Neural cell (in vitro differentiated cells): ENCODE data around the gene ST6GALNAC5. TPM values are rescaled to one million over a fixed set of nuclear protein-coding genes. Genes with fewer than 3 reads are reported as not detected.

ENCODE experiments used
- H2AFZ ChIP-seq: fragments of 200-600, 300-800 bp; sonication (generic), shearing (Covaris generic); 2 replicates; pipeline ENCODE4 v1.6.0; 2014; ENCODE audit warnings: low read depth, mild to moderate bottlenecking, antibody characterized with exemption, low read length, moderate library complexity
- H3F3A ChIP-seq: fragments of 200-600 bp; shearing (Covaris generic); 2 replicates; pipeline ENCODE4 v1.6.1; 2016; ENCODE audit warnings: mild to moderate bottlenecking, moderate library complexity, mixed read lengths, antibody characterized with exemption, low read length; ENCODE audit not compliant: insufficient read depth, poor library complexity, severe bottlenecking
- H3K27ac ChIP-seq: fragments of 200-600, 300-800 bp; sonication (generic), shearing (Covaris generic); 2 replicates; pipeline ENCODE4 v1.5.1; 2014; ENCODE audit warnings: mild to moderate bottlenecking, low read length, moderate library complexity
- H3K27me3 ChIP-seq: fragments of 300-800, 200-600 bp; sonication (generic), shearing (Covaris generic); 2 replicates; pipeline ENCODE4 v1.6.0; 2014; ENCODE audit warnings: mild to moderate bottlenecking, low read depth, low read length, moderate library complexity; ENCODE audit not compliant: insufficient read depth
- H3K36me3 ChIP-seq: fragments of 300-800, 200-600 bp; sonication (generic), shearing (Covaris generic); 2 replicates; pipeline ENCODE4 v1.5.1; 2014; ENCODE audit warnings: mild to moderate bottlenecking, antibody characterized with exemption, low read length, moderate library complexity; ENCODE audit not compliant: insufficient read depth
- H3K4me2 ChIP-seq: fragments of 300-800, 200-600 bp; sonication (generic), shearing (Covaris generic); 2 replicates; pipeline ENCODE4 v1.6.0; 2014; ENCODE audit warnings: mild to moderate bottlenecking, low read length
- H3K4me3 ChIP-seq: fragments of 300-800, 200-600 bp; sonication (generic), shearing (Covaris generic); 2 replicates; pipeline ENCODE4 v1.5.1; 2014; ENCODE audit warnings: mild to moderate bottlenecking, low read length, moderate library complexity
- H3K79me2 ChIP-seq: fragments of 200-600 bp; shearing (Covaris generic); replicated peaks from 2 replicates; pipeline ENCODE4 v1.6.0; 2014; ENCODE audit warnings: mild to moderate bottlenecking, low read length, moderate library complexity; ENCODE audit not compliant: insufficient read depth
- H3K9ac ChIP-seq: fragments of 300-800, 200-600 bp; sonication (generic), shearing (Covaris generic); 2 replicates; pipeline ENCODE4 v1.6.1; 2016; ENCODE audit warnings: mild to moderate bottlenecking, low read length, mixed read lengths
- H3K9me2 ChIP-seq: fragments of 200-600 bp; shearing (Covaris generic); 2 replicates; pipeline ENCODE4 v1.6.1; 2016; ENCODE audit warnings: mild to moderate bottlenecking, low read length, mixed read lengths; ENCODE audit not compliant: insufficient read depth
- H3K9me3 ChIP-seq: fragments of 200-600, 300-800 bp; sonication (generic), shearing (Covaris generic); 2 replicates; pipeline ENCODE4 v1.6.1; 2016; ENCODE audit warnings: mild to moderate bottlenecking, mixed run types, low read length, moderate library complexity, mixed read lengths
- H4K20me1 ChIP-seq: fragments of 200-600 bp; shearing (Covaris generic); 2 replicates; pipeline ENCODE4 v1.6.1; 2016; ENCODE audit warnings: mild to moderate bottlenecking, mixed run types; ENCODE audit not compliant: insufficient read depth
- CTCF ChIP-seq: fragments of 450-650 bp; IDR thresholded peaks from 2 replicates; pipeline ENCODE4 v1.5.1; 2014; ENCODE audit warnings: antibody characterized with exemption, mild to moderate bottlenecking, moderate library complexity; ENCODE audit not compliant: poor library complexity, severe bottlenecking
- EP300 ChIP-seq: fragments of 450-650 bp; conservative IDR thresholded peaks from 2 replicates; pipeline ENCODE4 v1.6.1; 2014; ENCODE audit warnings: antibody characterized with exemption, mild to moderate bottlenecking, moderate library complexity; ENCODE audit not compliant: poor library complexity, severe bottlenecking
- EZH2 ChIP-seq: fragments of 200-600, 300-800 bp; shearing (Covaris generic), sonication (generic); IDR thresholded peaks from 2 replicates; pipeline ENCODE4 v1.6.1; 2014; ENCODE audit warnings: antibody characterized with exemption, low read length, borderline replicate concordance, mild to moderate bottlenecking; ENCODE audit not compliant: insufficient read depth, poor library complexity, severe bottlenecking
- MXI1 ChIP-seq: fragments of 450-650 bp; conservative IDR thresholded peaks from 2 replicates; pipeline ENCODE4 v1.6.1; 2014; ENCODE audit warnings: antibody characterized with exemption, mild to moderate bottlenecking; ENCODE audit not compliant: poor library complexity, severe bottlenecking
- POLR2AphosphoS5 ChIP-seq: IDR thresholded peaks from 2 replicates; pipeline ENCODE4 v1.6.1; 2012
- RAD21 ChIP-seq: fragments of 450-650 bp; conservative IDR thresholded peaks from 2 replicates; pipeline ENCODE4 v1.6.1; 2014; ENCODE audit warnings: antibody characterized with exemption, mild to moderate bottlenecking, moderate library complexity
- SMC3 ChIP-seq: fragments of 450-650 bp; conservative IDR thresholded peaks from 2 replicates; pipeline ENCODE4 v1.6.1; 2014; ENCODE audit warnings: antibody characterized with exemption, mild to moderate bottlenecking, moderate library complexity; ENCODE audit not compliant: poor library complexity
- TAF1 ChIP-seq: IDR thresholded peaks from 2 replicates; pipeline ENCODE4 v1.6.1; 2012; ENCODE audit warnings: low read depth
- polyA plus RNA-seq: library from polyadenylated mRNA; depleted of rRNA; stranded (reverse); fragments of >200 nt; gene quantifications from 2 replicates; pipeline ENCODE4 v1.2.3, GENCODE V29; 2014
- TF ChIP-seq, protein P1 (sequence below): IDR thresholded peaks from 2 replicates; pipeline ENCODE4 v1.6.1; 2012; ENCODE audit warnings: borderline replicate concordance

Gene ST6GALNAC5
- polyA plus RNA-seq, 1 donor from 2014 or later, result 57.3 TPM

GRCh38 chr1:77051425-77051824, 184.1 kb downstream of the ST6GALNAC5 start:
- Histone ChIP-seq H4K20me1 (no peaks in the 10 kb centered on the region), H2AFZ (no peak overlapping the region), H3K36me3 (peaks cover 3% of the 10 kb centered on the region), H3F3A (no peaks in the 10 kb centered on the region), H3K9me3 (no peaks in the 10 kb centered on the region), H3K27ac (no peak overlapping the region), H3K79me2 (no peaks in the 10 kb centered on the region), H3K27me3 (no peaks in the 10 kb centered on the region), H3K9me2 (no peaks in the 10 kb centered on the region), H3K9ac (no peak overlapping the region), H3K4me2 (no peak overlapping the region), H3K4me3 (no peak overlapping the region)
- TF ChIP-seq POLR2AphosphoS5 (no peak), TAF1 (no peak), MXI1 (no peak), SMC3 (no peak), EZH2 (no peak)

DNA sequence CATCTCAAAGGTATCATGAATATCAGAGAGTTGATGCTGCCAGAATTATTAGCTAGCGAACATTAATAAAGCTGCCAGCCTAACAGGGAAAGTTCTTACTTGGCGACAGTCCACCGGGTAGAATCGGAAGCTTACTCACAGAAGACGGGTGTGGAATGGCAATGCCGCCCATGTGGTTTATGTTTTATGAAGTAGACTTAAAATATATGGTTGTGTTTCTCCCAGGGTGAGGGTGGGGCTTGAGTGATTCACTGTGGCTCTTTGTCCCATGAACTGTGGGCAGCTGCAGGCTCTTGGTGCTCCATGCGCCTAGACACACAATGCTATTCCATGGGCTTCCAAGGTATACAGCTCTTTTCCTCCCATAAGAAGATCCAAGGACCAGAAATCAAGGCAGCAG, 189.2 kb downstream of the ST6GALNAC5 start:
- Histone ChIP-seq H3K79me2 (no peaks in the 10 kb centered on the region), H4K20me1 (no peaks in the 10 kb centered on the region), H3K4me2 (no peak overlapping the region), H3K9me3 (no peaks in the 10 kb centered on the region), H3K36me3 (peaks cover 3% of the 10 kb centered on the region), H3K27ac (no peak overlapping the region), H3K9ac (no peak overlapping the region), H2AFZ (no peak overlapping the region), H3K9me2 (no peaks in the 10 kb centered on the region), H3K27me3 (no peaks in the 10 kb centered on the region), H3F3A (no peaks in the 10 kb centered on the region), H3K4me3 (no peak overlapping the region)
- TF ChIP-seq CTCF, result no peak
- TF ChIP-seq POLR2AphosphoS5, result no peak
- no peak for TF ChIP-seq EP300
- no peak for TF ChIP-seq SMC3
- no peak for TF ChIP-seq EZH2
- TF ChIP-seq, protein P1, sequence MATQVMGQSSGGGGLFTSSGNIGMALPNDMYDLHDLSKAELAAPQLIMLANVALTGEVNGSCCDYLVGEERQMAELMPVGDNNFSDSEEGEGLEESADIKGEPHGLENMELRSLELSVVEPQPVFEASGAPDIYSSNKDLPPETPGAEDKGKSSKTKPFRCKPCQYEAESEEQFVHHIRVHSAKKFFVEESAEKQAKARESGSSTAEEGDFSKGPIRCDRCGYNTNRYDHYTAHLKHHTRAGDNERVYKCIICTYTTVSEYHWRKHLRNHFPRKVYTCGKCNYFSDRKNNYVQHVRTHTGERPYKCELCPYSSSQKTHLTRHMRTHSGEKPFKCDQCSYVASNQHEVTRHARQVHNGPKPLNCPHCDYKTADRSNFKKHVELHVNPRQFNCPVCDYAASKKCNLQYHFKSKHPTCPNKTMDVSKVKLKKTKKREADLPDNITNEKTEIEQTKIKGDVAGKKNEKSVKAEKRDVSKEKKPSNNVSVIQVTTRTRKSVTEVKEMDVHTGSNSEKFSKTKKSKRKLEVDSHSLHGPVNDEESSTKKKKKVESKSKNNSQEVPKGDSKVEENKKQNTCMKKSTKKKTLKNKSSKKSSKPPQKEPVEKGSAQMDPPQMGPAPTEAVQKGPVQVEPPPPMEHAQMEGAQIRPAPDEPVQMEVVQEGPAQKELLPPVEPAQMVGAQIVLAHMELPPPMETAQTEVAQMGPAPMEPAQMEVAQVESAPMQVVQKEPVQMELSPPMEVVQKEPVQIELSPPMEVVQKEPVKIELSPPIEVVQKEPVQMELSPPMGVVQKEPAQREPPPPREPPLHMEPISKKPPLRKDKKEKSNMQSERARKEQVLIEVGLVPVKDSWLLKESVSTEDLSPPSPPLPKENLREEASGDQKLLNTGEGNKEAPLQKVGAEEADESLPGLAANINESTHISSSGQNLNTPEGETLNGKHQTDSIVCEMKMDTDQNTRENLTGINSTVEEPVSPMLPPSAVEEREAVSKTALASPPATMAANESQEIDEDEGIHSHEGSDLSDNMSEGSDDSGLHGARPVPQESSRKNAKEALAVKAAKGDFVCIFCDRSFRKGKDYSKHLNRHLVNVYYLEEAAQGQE, result no peak
- no peak for TF ChIP-seq TAF1
- TF ChIP-seq RAD21, result no peak
- TF ChIP-seq MXI1, result no peak
